Dendritic cell treated with granulocyte-macrophage colony-stimulating factor and Interleukin-4, amounts not matched to agents 40 ng/mL and 50 ng/mL, for 4 days (primary cell): ENCODE results near the gene ZNRF1.
"Not testable (repeated sequence)": the region's sequence is repeated elsewhere in the genome, so short reads cannot be mapped to it uniquely, and the experiment has no call there.

Source experiments
- H3K27ac Mint-ChIP-seq: one replicate; pipeline ENCODE4 v1.8.0; 2022; ENCODE audit warnings: mild to moderate bottlenecking, mixed read lengths
- H3K27me3 Mint-ChIP-seq: one replicate; pipeline ENCODE4 v1.8.0; 2022; ENCODE audit warnings: mild to moderate bottlenecking, mixed read lengths
- H3K36me3 Mint-ChIP-seq: one replicate; pipeline ENCODE4 v1.8.0; 2022; ENCODE audit warnings: low read depth, mixed read lengths
- H3K4me1 Mint-ChIP-seq: one replicate; pipeline ENCODE4 v1.8.0; 2022; ENCODE audit warnings: low read depth, mixed read lengths
- H3K4me3 Mint-ChIP-seq: one replicate; pipeline ENCODE4 v1.8.0; 2022; ENCODE audit warnings: mild to moderate bottlenecking, moderate library complexity, mixed read lengths
- H3K9me3 Mint-ChIP-seq: one replicate; pipeline ENCODE4 v1.8.0; 2022; ENCODE audit warnings: mixed read lengths
- intact Hi-C: fragments of 100-400 bp; cut with micrococcal nuclease; formaldehyde crosslinking; loops from one replicate; pipeline ENCODE4 v1.15.0; 2022

ZNRF1 gene

GRCh38 chr16:75026239-75026891 lies 27.5 kb downstream of the ZNRF1 start:
- H3K27ac Mint-ChIP-seq, H3K9me3 Mint-ChIP-seq, intact Hi-C loops, H3K4me3 Mint-ChIP-seq, H3K36me3 Mint-ChIP-seq, H3K27me3 Mint-ChIP-seq: not testable (repeated sequence)
- H3K4me1 Mint-ChIP-seq, result peaks cover 19% of the 10 kb centered on the region

DNA sequence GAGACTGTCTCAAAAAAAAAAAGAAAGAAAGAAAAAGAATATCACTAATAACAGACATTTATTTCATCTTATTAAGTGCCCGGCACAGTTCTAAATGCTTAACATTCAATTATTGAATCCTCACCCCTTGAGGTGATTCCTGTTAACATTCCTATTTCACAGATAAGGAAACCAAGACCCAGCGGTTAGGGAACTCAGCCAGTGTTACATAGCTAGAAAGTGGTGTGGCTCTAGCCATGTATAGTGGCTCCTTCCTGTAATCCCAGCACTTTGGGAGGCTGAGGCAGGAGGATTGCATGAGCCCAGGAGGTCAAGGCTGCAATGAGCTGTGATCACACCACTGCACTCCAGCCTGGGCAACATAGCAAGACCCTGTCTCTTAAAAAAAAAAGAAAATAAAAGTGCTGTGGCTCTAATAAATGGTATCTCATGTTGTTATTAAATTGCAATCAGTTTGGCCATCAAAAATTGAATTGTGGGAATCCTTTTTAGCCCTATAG lies 28.1 kb downstream of the ZNRF1 start:
- H3K27me3 Mint-ChIP-seq, result no peaks in the 10 kb centered on the region
- intact Hi-C loops, result no loop called here
- H3K36me3 Mint-ChIP-seq, result peaks cover 2% of the 10 kb centered on the region
- peaks cover 19% of the 10 kb centered on the region for H3K4me1 Mint-ChIP-seq
- no peak overlapping the region for H3K27ac Mint-ChIP-seq
- peaks cover 3% of the 10 kb centered on the region for H3K9me3 Mint-ChIP-seq
- H3K4me3 Mint-ChIP-seq, result no peak overlapping the region

GRCh38 chr16:75027520-75028300 lies 28.9 kb downstream of the ZNRF1 start:
- intact Hi-C loops, result no loop called here
- Mint-ChIP-seq H3K9me3 (no peaks in the 10 kb centered on the region), H3K4me3 (no peak overlapping the region), H3K27ac (no peak overlapping the region), H3K4me1 (peaks cover 18% of the 10 kb centered on the region), H3K27me3 (no peaks in the 10 kb centered on the region), H3K36me3 (no peaks in the 10 kb centered on the region)

- H3K4me3 Mint-ChIP-seq, result no peak overlapping the region
- no peaks in the 10 kb centered on the region for H3K36me3 Mint-ChIP-seq
- H3K4me1 Mint-ChIP-seq, result peaks cover 12% of the 10 kb centered on the region
- intact Hi-C loops, result no loop called here
- H3K27me3 Mint-ChIP-seq, result no peaks in the 10 kb centered on the region
- H3K9me3 Mint-ChIP-seq, result no peaks in the 10 kb centered on the region
- no peak overlapping the region for H3K27ac Mint-ChIP-seq
Observed at GRCh38 chr16:75028544-75029135, 29.8 kb downstream of the ZNRF1 start.

- Mint-ChIP-seq H3K27ac (no peak overlapping the region), H3K4me1 (peaks cover 14% of the 10 kb centered on the region), H3K36me3 (no peaks in the 10 kb centered on the region), H3K27me3 (no peaks in the 10 kb centered on the region), H3K4me3 (no peak overlapping the region), H3K9me3 (no peaks in the 10 kb centered on the region)
- intact Hi-C loops, result no loop called here
Observed at GRCh38 chr16:75029854-75030253, 31.0 kb downstream of the ZNRF1 start.

DNA sequence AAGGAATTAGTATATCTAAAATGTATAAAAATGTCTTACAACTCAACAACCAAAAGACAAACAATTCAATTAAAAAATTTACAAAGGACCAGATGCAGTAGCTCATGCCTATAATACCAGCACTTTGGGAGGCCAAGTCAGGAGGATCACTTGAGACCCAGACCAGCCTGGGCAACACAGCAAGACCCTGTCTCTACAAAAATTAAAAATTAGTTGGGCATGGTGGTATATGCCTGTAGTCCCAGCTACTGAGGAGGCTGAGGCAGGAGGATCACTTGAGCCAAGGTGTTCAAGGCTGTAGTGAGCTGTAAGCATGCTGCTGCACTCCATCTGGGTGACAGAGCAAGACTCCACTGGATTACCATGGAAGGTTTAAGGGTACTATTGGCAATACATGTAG lies 33.8 kb downstream of the ZNRF1 start:
- H3K36me3 Mint-ChIP-seq, result no peaks in the 10 kb centered on the region
- H3K27ac Mint-ChIP-seq, result no peak overlapping the region
- H3K4me1 Mint-ChIP-seq, result peaks cover 22% of the 10 kb centered on the region
- peaks cover 13% of the 10 kb centered on the region for H3K9me3 Mint-ChIP-seq
- H3K27me3 Mint-ChIP-seq, result no peaks in the 10 kb centered on the region
- intact Hi-C loops, result no loop called here
- H3K4me3 Mint-ChIP-seq, result no peak overlapping the region

GRCh38 chr16:75035410-75035968 lies 36.7 kb downstream of the ZNRF1 start:
- H3K9me3 Mint-ChIP-seq, result peaks cover 17% of the 10 kb centered on the region
- no peaks in the 10 kb centered on the region for H3K27me3 Mint-ChIP-seq
- peaks cover 32% of the 10 kb centered on the region for H3K4me1 Mint-ChIP-seq
- intact Hi-C loops, result no loop called here
- no peaks in the 10 kb centered on the region for H3K36me3 Mint-ChIP-seq
- no peak overlapping the region for H3K4me3 Mint-ChIP-seq
- H3K27ac Mint-ChIP-seq, result no peak overlapping the region

DNA sequence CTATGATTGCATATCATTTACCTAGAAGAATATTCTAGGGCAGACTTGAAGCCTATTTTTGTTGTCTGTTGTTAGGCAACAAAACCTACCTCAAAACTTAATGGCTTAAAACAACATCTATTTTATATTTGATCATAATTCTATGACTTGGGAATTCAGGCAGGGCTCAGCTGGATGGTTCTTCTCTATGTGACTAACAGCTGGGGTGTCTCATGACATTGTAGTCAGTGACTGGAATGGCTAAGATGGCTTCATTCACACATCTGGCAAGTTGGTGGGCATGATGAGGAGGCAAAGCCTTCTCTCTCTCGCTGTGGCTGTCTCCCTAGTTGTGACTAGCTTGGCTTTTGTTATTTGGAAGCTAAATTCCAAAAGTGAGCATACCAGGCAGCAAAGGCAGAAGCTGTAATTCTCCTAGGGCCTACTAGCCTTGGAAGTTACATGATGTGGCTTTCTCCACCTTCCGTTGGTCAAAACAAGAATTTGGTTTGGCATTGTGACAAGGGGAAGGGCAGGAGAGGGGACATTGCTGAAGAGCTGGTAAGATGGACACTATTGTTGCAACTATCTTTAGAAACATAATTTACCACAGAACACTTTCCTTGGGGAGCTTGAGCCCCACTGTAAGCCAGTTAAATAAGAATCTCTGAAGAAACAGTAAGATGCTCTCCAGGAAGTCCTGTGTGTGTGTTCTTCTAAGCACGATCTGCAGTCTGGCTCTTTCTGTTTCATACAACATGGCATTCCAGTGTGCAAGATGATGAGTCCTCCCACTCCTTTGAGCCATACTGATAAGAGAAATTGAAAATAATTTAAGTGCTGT lies 39.4 kb downstream of the ZNRF1 start:
- intact Hi-C loops, result no loop called here
- Mint-ChIP-seq H3K4me1 (peaks cover 45% of the 10 kb centered on the region), H3K36me3 (no peaks in the 10 kb centered on the region), H3K4me3 (no peak overlapping the region), H3K27ac (no peak overlapping the region), H3K27me3 (no peaks in the 10 kb centered on the region), H3K9me3 (peaks cover 17% of the 10 kb centered on the region)

GRCh38 chr16:75039941-75040340 lies 41.1 kb downstream of the ZNRF1 start:
- H3K27ac Mint-ChIP-seq, result no peak overlapping the region
- no peaks in the 10 kb centered on the region for H3K36me3 Mint-ChIP-seq
- intact Hi-C loops, result no loop called here
- H3K4me1 Mint-ChIP-seq, result peaks cover 42% of the 10 kb centered on the region
- H3K4me3 Mint-ChIP-seq, result no peak overlapping the region
- H3K27me3 Mint-ChIP-seq, result no peaks in the 10 kb centered on the region
- peaks cover 17% of the 10 kb centered on the region for H3K9me3 Mint-ChIP-seq

DNA sequence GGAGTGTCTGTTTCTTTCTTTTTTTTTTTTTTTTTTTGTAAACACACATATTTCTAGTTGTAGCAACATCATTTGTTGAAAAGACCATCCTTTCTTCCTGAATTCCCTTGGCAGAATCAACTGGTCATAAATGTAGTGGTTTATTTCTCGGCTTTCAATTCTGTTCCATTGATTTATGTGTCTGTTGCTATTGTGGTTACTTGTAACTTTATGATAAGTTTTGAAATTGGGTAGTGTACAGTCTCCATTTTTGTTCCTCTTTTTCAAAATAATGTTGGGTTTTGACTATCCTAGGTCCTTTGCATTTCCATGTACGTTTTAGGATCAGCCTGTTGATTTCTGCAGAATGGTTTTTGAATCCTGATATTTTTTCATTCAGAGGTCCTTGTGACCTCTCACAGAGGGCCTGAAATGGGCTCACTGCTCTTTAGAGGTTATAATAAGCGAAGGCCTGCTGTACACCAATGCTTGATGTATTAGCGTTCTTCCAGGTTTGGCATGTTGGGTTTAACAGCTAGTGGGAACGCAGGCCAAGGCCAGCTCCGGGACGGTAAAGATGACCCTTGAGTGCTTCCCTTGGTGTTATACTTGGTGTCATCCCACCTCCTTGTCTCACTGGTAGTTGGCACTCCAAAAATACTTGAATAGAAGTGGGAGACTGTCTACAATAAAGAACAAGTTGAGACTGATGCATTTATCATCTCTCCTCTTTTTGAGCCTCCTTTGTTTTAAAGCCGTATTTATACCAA lies 43.8 kb downstream of the ZNRF1 start:
- no peaks in the 10 kb centered on the region for H3K36me3 Mint-ChIP-seq
- no peak overlapping the region for H3K4me3 Mint-ChIP-seq
- H3K4me1 Mint-ChIP-seq, result peaks cover 31% of the 10 kb centered on the region
- H3K9me3 Mint-ChIP-seq, result peaks cover 5% of the 10 kb centered on the region
- no peaks in the 10 kb centered on the region for H3K27me3 Mint-ChIP-seq
- H3K27ac Mint-ChIP-seq, result peak overlapping the region; percentile 52
- intact Hi-C loops, result no loop called here

GRCh38 chr16:75043175-75043895 lies 44.5 kb downstream of the ZNRF1 start:
- intact Hi-C loops, result no loop called here
- Mint-ChIP-seq H3K27me3 (no peaks in the 10 kb centered on the region), H3K27ac (peak overlapping the region; percentile 52), H3K4me3 (no peak overlapping the region), H3K9me3 (no peaks in the 10 kb centered on the region), H3K36me3 (no peaks in the 10 kb centered on the region), H3K4me1 (peaks cover 26% of the 10 kb centered on the region)

GRCh38 chr16:75044800-75045361 lies 46.1 kb downstream of the ZNRF1 start:
- H3K4me1 Mint-ChIP-seq, result peaks cover 21% of the 10 kb centered on the region

More at GRCh38 chr16:75044800-75045361, 46.1 kb downstream of the ZNRF1 start:
- intact Hi-C loops, result no loop called here
- Mint-ChIP-seq H3K9me3 (no peaks in the 10 kb centered on the region), H3K4me3 (no peak overlapping the region), H3K36me3 (no peaks in the 10 kb centered on the region), H3K27ac (no peak overlapping the region), H3K27me3 (no peaks in the 10 kb centered on the region)
